ENCODE measurements around the gene STAG3.
A peak's percentile ranks its signal among the peaks of the same experiment; 100 is the strongest.

Gene STAG3

DNA sequence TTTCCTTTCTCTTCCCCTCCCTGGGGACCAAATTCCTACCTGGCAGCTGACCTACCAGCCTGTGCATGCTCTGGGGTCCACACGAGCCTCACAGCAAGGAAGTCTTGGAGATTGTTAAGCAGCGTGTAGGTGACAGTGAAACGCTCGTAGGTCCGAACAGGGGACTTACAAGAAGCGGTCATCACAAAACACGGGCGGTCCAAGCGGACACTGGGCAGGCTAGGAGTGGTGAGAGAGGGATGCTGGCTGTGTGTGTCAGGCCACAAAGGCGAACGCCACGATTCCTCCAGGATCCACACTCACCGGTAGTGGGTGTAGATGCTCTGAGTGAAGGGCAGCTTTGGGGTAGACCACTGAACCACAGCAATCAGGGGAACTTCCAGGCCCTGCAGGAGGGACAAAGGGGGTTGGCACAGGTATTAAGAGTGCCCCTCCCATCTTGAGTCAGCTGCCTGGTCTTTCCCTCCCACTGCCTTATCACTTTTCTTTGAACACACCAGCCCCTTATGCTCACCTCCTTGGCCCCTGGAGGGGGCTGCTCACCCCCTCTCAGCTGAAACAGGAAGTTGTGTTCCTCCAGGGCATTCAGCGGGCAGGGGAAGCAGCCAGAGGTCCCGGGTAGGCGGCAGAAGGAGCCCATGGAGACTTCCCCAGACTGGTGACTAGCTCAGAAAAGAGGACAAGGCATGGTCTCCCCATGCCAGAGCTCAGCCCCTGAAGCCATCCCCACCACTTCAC, 21.2 kb upstream of the STAG3 start:
- TF ChIP-seq, protein P1, sequence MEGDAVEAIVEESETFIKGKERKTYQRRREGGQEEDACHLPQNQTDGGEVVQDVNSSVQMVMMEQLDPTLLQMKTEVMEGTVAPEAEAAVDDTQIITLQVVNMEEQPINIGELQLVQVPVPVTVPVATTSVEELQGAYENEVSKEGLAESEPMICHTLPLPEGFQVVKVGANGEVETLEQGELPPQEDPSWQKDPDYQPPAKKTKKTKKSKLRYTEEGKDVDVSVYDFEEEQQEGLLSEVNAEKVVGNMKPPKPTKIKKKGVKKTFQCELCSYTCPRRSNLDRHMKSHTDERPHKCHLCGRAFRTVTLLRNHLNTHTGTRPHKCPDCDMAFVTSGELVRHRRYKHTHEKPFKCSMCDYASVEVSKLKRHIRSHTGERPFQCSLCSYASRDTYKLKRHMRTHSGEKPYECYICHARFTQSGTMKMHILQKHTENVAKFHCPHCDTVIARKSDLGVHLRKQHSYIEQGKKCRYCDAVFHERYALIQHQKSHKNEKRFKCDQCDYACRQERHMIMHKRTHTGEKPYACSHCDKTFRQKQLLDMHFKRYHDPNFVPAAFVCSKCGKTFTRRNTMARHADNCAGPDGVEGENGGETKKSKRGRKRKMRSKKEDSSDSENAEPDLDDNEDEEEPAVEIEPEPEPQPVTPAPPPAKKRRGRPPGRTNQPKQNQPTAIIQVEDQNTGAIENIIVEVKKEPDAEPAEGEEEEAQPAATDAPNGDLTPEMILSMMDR (IDR thresholded peaks at IDR 0.05; ENCODE audit: low read depth, low read length, missing control alignments) = no peak
- DNase-seq (ENCODE audit: low read depth) = no peak
- H3K4me3 ChIP-seq (ENCODE audit: low read depth, low read length) = peak overlapping the region; percentile 92

DNA sequence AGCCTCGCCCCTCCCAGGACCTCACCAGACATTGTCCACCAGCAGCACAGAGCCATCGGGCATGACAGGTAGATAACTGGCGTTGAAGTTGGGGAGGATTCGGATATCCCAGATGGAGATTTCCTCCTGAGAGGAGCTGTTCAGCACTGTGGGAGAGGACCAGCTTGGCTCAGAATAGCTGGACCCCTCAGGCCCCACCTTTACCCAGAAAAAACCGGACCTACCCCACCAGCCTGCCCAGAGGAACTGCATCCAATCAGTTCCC, 20.7 kb upstream of the STAG3 start:
- H3K4me3 ChIP-seq (ENCODE audit: low read depth, low read length) = peak overlapping the region; percentile 92
- no peak for DNase-seq (ENCODE audit: low read depth)
- TF ChIP-seq, protein P1 (IDR thresholded peaks at IDR 0.05; ENCODE audit: low read depth, low read length, missing control alignments) = no peak

DNA sequence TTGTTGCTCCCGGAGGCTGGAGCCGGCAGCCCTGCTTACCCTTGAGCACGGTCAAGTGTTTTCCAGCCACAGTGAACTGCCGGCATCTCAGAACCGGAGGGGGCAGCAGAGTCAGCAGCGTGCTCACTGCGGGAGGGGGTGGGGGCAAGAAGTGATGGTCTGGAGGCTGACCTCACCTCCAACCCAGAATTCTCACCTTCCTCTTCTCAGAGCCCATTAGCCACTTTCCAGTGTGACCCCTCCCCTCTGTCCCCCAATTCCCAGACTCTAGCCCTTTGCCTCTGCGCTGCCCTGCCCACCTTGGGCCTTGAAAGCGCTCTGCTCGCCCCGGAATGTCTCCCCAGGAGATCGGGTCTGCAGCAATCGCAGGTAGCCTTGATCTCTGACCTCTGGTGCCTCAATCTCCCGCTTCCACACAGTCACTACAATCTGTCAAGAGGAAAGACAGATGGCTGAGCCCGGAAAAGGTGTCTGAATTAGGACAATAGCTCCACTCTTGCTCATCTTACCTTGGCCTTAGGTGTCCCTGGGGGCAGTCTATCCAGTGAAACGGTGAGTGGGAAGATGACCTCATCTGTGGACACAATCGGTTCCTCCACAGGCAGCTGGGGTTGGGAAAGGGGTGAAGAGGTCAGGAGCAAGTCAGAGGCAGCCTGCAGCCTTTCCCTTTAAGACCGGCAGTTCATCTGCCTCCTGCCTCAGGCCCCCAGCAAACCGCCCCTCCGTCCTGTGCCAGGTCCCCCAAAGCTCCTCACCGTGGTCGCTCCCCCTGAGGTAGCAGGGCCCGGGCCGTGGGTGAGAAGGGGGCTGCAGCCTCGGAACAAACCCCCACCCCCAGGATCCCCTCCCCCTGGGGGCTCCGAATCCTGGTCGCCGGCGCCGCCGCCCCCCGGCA, 20.1 kb upstream of the STAG3 start:
- TF ChIP-seq, protein P1 (IDR thresholded peaks at IDR 0.05; ENCODE audit: low read depth, low read length, missing control alignments) = no peak
- no peak for DNase-seq (ENCODE audit: low read depth)
- H3K4me3 ChIP-seq (ENCODE audit: low read depth, low read length) = peak overlapping the region; percentile 92

DNA sequence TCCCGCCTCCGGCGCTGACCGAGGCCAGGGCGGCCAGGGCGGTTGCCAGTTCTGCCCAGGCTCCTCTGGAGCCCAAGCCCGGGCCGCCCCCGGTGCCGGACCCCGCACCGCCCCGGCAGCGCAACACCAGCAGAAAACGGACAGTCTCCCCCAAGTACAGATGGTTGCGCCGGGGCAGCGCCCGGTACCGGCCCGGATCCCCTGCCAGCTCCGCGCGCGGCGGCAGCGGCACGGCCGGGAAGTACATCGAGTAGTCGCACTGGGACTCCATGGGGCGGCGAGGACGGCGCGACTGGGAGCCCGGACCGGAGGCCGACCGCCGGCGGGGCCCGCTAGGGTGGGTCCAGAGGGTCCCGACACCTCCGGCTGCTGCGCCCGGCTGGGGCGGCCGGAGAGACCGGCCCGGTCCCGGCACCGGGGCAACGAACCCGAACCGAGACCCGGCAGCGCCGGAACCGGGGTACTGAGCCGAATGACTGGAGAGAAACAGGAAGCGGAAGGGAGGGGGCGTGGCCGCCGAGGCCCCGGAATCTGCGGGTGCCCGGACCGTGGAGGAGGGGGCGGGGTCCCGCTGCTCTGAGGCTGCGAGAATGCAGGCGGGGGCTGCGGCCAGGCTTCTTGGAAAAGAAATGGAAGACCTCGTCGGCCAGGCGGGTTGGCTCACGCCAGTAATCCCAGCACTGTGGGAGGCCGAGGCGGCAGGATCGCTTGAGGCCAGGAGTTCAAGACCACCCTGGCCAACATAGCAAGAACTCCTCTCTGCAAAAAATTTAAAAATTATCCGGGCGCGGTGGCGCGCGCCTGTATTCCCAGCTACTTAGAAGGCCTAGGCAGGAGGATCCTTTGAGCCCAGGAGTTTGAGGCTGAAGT, 19.3 kb upstream of the STAG3 start, which contains the start of gene TRAPPC14:
TSS of gene TRAPPC14 (minus strand) at position 495 of the 870 bp plus-strand sequence. CDS start at position 271, 224 bp downstream.
- TF ChIP-seq, protein P1 (IDR thresholded peaks at IDR 0.05; ENCODE audit: low read depth, low read length, missing control alignments) = no peak
- DNase-seq (ENCODE audit: low read depth) = peak; percentile 53
- peak within 1 kb of the TSS; percentile 92 for H3K4me3 ChIP-seq (ENCODE audit: low read depth, low read length)

DNA sequence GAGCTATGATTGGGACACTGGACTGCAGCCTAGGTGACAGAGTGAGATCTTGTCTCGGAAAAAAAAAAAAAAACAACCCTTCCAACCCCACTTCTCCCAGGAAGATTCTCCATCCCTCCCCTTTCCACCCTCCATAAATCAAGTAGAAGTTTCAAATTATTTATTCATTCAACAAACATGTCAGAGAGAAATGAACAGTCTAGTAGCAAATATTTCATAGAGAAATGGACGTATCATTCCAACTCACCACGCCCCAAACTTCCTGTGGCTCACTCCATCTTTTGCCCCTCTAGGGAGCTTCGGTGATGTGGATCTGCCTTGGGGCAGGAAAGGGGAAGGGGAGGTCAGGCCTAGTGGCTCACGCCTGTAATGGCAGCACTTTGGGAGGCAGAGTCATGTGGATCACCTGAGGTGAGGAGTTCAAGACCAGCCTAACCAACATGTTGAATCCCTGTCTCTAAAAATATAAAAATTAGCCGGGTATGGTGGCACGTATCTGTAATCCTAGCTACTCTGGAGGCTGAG, 18.6 kb upstream of the STAG3 start:
- DNase-seq (ENCODE audit: low read depth) = no peak
- TF ChIP-seq, protein P1 (IDR thresholded peaks at IDR 0.05; ENCODE audit: low read depth, low read length, missing control alignments) = peak; percentile 14
- H3K4me3 ChIP-seq (ENCODE audit: low read depth, low read length) = peak overlapping the region; percentile 92

DNA sequence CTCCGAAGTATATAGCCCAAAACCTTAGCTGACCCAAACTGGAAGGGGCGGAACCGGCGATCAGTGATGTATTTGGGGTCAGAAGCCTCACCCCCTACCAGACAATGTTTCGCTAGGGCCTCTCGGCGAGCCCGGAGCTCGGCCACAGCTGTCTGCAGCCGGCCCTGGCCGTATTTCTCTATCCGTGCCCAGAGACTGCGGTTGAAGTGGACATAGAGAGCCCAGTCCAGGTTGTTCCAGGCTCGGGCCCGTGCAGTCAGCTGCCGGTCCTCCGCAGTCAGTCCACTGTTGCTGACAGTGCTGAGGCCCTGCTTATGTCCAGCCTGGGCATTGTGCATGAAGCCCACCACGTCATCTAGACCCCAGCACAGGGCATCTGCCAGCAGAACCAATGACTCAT, 17.7 kb upstream of the STAG3 start:
- no peak overlapping the region for H3K4me3 ChIP-seq (ENCODE audit: low read depth, low read length)
- DNase-seq (ENCODE audit: low read depth) = no peak
- TF ChIP-seq, protein P1 (IDR thresholded peaks at IDR 0.05; ENCODE audit: low read depth, low read length, missing control alignments) = no peak
